ENCODE measurements around the gene STAP1.

STAP1 gene

GRCh38 chr4:67608027-67608426 is 49.5 kb downstream of the STAP1 start:
- TF ChIP-seq TCF12 (IDR thresholded peaks at IDR 0.05; ENCODE audit: low read depth) (no peak), YY1 (IDR thresholded peaks at IDR 0.05; ENCODE audit: low read depth) (no peak), NFIC (IDR thresholded peaks at IDR 0.05) (no peak), EGR1 (IDR thresholded peaks at IDR 0.05) (no peak), ZBTB7A (IDR thresholded peaks at IDR 0.05; ENCODE audit: low read depth) (no peak), TAF1 (IDR thresholded peaks at IDR 0.05; ENCODE audit: low read depth) (no peak), CEBPB (IDR thresholded peaks at IDR 0.05) (no peak), MAX (IDR thresholded peaks at IDR 0.05) (no peak), TEAD4 (IDR thresholded peaks at IDR 0.05) (no peak), RAD21 (IDR thresholded peaks at IDR 0.05; ENCODE audit: low read depth) (no peak), CREB1 (IDR thresholded peaks at IDR 0.05; ENCODE audit: low read depth) (no peak), REST (IDR thresholded peaks at IDR 0.05; ENCODE audit: low read depth) (no peak), EP300 (IDR thresholded peaks at IDR 0.05; ENCODE audit: borderline replicate concordance) (no peak), FOXM1 (IDR thresholded peaks at IDR 0.05; ENCODE audit: borderline replicate concordance, low read depth) (no peak)
- TF ChIP-seq, protein P1, sequence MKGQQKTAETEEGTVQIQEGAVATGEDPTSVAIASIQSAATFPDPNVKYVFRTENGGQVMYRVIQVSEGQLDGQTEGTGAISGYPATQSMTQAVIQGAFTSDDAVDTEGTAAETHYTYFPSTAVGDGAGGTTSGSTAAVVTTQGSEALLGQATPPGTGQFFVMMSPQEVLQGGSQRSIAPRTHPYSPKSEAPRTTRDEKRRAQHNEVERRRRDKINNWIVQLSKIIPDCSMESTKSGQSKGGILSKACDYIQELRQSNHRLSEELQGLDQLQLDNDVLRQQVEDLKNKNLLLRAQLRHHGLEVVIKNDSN (IDR thresholded peaks at IDR 0.05), result no peak

GRCh38 chr4:67614186-67614585 is 55.7 kb downstream of the STAP1 start:
- TF ChIP-seq, protein P1 (IDR thresholded peaks at IDR 0.05), result no peak
- TF ChIP-seq ZBTB7A (IDR thresholded peaks at IDR 0.05; ENCODE audit: low read depth), result no peak
- TF ChIP-seq EP300 (IDR thresholded peaks at IDR 0.05; ENCODE audit: borderline replicate concordance), result no peak
- no peak for TF ChIP-seq NFIC (IDR thresholded peaks at IDR 0.05)
- TF ChIP-seq MAX (IDR thresholded peaks at IDR 0.05), result no peak
- TF ChIP-seq EGR1 (IDR thresholded peaks at IDR 0.05), result no peak
- no peak for TF ChIP-seq FOXM1 (IDR thresholded peaks at IDR 0.05; ENCODE audit: borderline replicate concordance, low read depth)
- TF ChIP-seq REST (IDR thresholded peaks at IDR 0.05; ENCODE audit: low read depth), result no peak
- TF ChIP-seq CEBPB (IDR thresholded peaks at IDR 0.05), result no peak
- TF ChIP-seq YY1 (IDR thresholded peaks at IDR 0.05; ENCODE audit: low read depth), result no peak
- TF ChIP-seq TCF12 (IDR thresholded peaks at IDR 0.05; ENCODE audit: low read depth), result no peak
- no peak for TF ChIP-seq CREB1 (IDR thresholded peaks at IDR 0.05; ENCODE audit: low read depth)
- TF ChIP-seq TAF1 (IDR thresholded peaks at IDR 0.05; ENCODE audit: low read depth), result no peak
- TF ChIP-seq TEAD4 (IDR thresholded peaks at IDR 0.05), result no peak
- TF ChIP-seq RAD21 (IDR thresholded peaks at IDR 0.05; ENCODE audit: low read depth), result no peak

GRCh38 chr4:67615119-67615518 is 56.6 kb downstream of the STAP1 start:
- no peak for TF ChIP-seq EP300 (IDR thresholded peaks at IDR 0.05; ENCODE audit: borderline replicate concordance)
- TF ChIP-seq TCF12 (IDR thresholded peaks at IDR 0.05; ENCODE audit: low read depth), result no peak
- TF ChIP-seq EGR1 (IDR thresholded peaks at IDR 0.05), result no peak
- TF ChIP-seq TAF1 (IDR thresholded peaks at IDR 0.05; ENCODE audit: low read depth), result no peak
- TF ChIP-seq RAD21 (IDR thresholded peaks at IDR 0.05; ENCODE audit: low read depth), result no peak
- no peak for TF ChIP-seq REST (IDR thresholded peaks at IDR 0.05; ENCODE audit: low read depth)
- no peak for TF ChIP-seq NFIC (IDR thresholded peaks at IDR 0.05)
- TF ChIP-seq FOXM1 (IDR thresholded peaks at IDR 0.05; ENCODE audit: borderline replicate concordance, low read depth), result no peak
- TF ChIP-seq CEBPB (IDR thresholded peaks at IDR 0.05), result no peak
- TF ChIP-seq MAX (IDR thresholded peaks at IDR 0.05), result no peak
- no peak for TF ChIP-seq YY1 (IDR thresholded peaks at IDR 0.05; ENCODE audit: low read depth)
- TF ChIP-seq CREB1 (IDR thresholded peaks at IDR 0.05; ENCODE audit: low read depth), result no peak
- TF ChIP-seq, protein P1 (IDR thresholded peaks at IDR 0.05), result no peak
- no peak for TF ChIP-seq ZBTB7A (IDR thresholded peaks at IDR 0.05; ENCODE audit: low read depth)
- no peak for TF ChIP-seq TEAD4 (IDR thresholded peaks at IDR 0.05)

Data from Ishikawa (cell line).